ENCODE data around the gene LMTK2. TPM values are rescaled to one million over a fixed set of nuclear protein-coding genes. Genes with fewer than 3 reads are reported as not detected.
A peak's percentile ranks its signal among the peaks of the same experiment; 100 is the strongest.

Gene LMTK2
- total RNA-seq, 2 donors from 2014 or later = 37.2 to 61.2 TPM

DNA sequence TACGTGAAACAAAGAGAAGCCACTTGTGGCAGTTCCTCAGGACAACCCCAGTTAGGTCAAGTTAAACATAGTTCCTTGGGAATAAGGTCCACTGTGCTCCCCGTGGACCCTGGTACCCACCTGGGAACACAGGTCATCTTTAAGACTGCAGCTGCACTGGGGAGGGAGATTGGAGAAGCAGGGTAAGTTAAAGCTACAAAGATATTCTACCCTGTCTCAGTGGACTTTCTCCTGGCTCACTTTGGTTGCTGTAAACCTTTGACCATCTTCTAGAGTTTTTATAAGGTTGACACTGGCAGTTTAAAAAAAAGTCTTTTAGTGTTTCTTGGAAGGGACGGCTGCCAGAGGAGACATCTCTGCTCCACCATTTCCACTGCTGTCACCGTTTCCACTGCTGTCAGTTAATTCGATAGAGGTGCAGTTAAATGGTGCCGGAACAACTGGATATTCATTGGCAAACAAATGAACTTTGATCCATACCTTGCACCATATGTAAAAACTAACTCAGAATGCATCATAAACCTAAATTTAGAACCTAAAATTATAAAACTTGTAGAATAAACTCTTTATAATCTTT, 42.5 kb downstream of the LMTK2 start:
- Histone ChIP-seq H3K36me3 (no peaks in the 10 kb centered on the region), H3K4me3 (no peak overlapping the region), H3K9ac (ENCODE audit: low read depth in 2 of 2, low read length in 2 of 2) (peak overlapping the region in 1 of 2 donors; percentile 38), H3K27ac (peak overlapping the region; percentile 70), H3K4me1 (peaks cover 3% of the 10 kb centered on the region), H3K27me3 (no peaks in the 10 kb centered on the region), H3K9me3 (no peaks in the 10 kb centered on the region)
- peak; percentile 61 for DNase-seq
- intact Hi-C loops (cut with DNase I) = no loop called here
- TF ChIP-seq, protein P1, sequence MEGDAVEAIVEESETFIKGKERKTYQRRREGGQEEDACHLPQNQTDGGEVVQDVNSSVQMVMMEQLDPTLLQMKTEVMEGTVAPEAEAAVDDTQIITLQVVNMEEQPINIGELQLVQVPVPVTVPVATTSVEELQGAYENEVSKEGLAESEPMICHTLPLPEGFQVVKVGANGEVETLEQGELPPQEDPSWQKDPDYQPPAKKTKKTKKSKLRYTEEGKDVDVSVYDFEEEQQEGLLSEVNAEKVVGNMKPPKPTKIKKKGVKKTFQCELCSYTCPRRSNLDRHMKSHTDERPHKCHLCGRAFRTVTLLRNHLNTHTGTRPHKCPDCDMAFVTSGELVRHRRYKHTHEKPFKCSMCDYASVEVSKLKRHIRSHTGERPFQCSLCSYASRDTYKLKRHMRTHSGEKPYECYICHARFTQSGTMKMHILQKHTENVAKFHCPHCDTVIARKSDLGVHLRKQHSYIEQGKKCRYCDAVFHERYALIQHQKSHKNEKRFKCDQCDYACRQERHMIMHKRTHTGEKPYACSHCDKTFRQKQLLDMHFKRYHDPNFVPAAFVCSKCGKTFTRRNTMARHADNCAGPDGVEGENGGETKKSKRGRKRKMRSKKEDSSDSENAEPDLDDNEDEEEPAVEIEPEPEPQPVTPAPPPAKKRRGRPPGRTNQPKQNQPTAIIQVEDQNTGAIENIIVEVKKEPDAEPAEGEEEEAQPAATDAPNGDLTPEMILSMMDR (IDR thresholded peaks at IDR 0.05) = no peak

DNA sequence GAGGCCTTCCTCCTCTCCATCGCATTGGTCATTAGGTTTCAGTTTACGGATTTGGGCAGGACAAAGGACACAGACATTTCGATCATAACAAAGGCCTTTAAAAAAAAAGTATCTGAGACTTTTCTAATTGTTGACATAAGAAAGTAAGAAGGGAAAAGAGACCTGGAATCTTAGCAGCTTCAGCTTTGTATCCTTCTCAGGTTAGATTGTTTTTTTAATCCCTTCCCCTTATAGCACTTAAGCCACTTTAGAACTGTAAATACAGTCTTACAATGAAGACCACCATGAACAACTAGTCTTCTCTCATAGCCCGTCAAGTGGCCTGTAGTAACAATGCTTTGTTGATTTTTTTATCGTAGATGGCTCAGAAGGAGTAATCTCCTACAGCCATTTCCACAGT, 45.2 kb downstream of the LMTK2 start:
- Histone ChIP-seq H3K4me3 (no peak overlapping the region), H3K36me3 (peaks cover 4% of the 10 kb centered on the region), H3K27ac (no peak overlapping the region), H3K9me3 (no peaks in the 10 kb centered on the region), H3K27me3 (no peaks in the 10 kb centered on the region), H3K4me1 (peaks cover 3% of the 10 kb centered on the region), H3K9ac (ENCODE audit: low read depth in 2 of 2, low read length in 2 of 2) (no peak overlapping the region)
- DNase-seq = no peak
- intact Hi-C loops (cut with DNase I) = no loop called here
- TF ChIP-seq, protein P1 (IDR thresholded peaks at IDR 0.05) = no peak

DNA sequence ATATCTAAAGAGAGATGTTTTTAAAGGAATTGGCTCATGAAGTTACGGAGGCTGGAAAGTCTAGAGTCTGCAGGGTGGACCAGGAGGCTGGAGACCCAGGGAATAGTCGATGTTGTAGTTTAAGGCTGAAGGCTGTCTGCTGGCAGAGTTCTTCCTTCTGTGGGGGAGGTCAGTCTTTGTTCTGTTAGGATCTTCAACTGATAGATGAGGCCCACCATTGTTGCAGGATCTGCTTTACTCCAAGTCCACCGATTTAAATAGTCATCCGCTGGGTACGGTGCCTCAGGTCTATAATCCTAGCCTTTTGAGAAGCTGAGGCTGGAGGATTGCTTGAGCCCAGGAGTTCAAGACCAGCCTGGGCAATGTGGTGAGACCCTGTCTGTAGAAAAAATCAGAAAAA, 50.0 kb downstream of the LMTK2 start:
- peaks cover 4% of the 10 kb centered on the region for H3K36me3 ChIP-seq
- H3K4me1 ChIP-seq = no peaks in the 10 kb centered on the region
- intact Hi-C loops (cut with DNase I) = no loop called here
- no peak overlapping the region for H3K9ac ChIP-seq (ENCODE audit: low read depth in 2 of 2, low read length in 2 of 2)
- H3K27ac ChIP-seq = no peak overlapping the region
- DNase-seq = no peak
- H3K9me3 ChIP-seq = no peaks in the 10 kb centered on the region
- no peaks in the 10 kb centered on the region for H3K27me3 ChIP-seq
- TF ChIP-seq, protein P1 (IDR thresholded peaks at IDR 0.05) = no peak
- no peak overlapping the region for H3K4me3 ChIP-seq

DNA sequence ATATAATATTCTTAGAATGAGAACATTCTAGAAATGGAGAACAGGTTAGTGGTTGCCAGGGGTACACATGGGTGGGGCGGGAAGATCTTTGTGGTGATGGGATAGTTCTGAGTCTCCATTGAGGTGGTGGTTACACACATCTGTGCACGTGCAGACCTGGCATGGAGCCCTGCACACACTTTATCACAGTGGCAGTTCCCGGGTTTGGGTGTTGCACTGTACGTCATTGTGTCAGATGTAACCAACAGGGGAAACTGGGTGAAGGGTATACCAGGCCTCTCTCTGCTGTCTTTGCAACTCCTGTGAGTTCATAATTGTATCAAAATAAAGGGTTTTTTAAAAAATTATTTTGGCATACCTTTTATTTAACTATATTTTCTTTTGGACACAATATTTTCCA, 51.1 kb downstream of the LMTK2 start:
- peaks cover 4% of the 10 kb centered on the region for H3K36me3 ChIP-seq
- TF ChIP-seq, protein P1 (IDR thresholded peaks at IDR 0.05) = no peak
- no peak overlapping the region for H3K4me3 ChIP-seq
- H3K27me3 ChIP-seq = no peaks in the 10 kb centered on the region
- no peak for DNase-seq
- intact Hi-C loops (cut with DNase I) = no loop called here
- no peak overlapping the region for H3K27ac ChIP-seq
- H3K4me1 ChIP-seq = no peaks in the 10 kb centered on the region
- H3K9me3 ChIP-seq = no peaks in the 10 kb centered on the region
- no peak overlapping the region for H3K9ac ChIP-seq (ENCODE audit: low read depth in 2 of 2, low read length in 2 of 2)

DNA sequence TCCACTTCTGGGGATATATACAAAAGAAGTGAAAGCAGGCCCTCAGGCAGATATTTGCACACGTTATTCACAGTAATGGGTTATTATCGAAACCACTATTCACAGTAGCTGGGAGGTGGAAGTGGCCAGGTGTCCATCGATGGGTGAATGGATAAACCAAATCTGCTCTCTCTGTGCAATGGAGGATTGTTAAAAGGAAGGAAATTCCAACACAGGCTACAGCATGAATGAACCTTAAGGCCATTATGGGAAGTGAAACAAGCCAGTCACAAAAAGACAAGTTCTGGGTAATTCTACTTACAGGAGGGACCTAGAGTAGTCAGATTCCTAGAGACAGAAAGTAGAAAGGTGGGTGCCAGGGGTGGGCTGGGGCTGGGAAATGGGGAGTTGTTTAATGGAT, 56.1 kb downstream of the LMTK2 start:
- intact Hi-C loops (cut with DNase I) = no loop called here
- TF ChIP-seq, protein P1 (IDR thresholded peaks at IDR 0.05) = no peak

More for the DNA sequence above, 56.1 kb downstream of the LMTK2 start:
- H3K27ac ChIP-seq = no peak overlapping the region
- no peaks in the 10 kb centered on the region for H3K36me3 ChIP-seq
- no peak for DNase-seq
- H3K4me3 ChIP-seq = no peak overlapping the region
- no peaks in the 10 kb centered on the region for H3K27me3 ChIP-seq
- H3K9ac ChIP-seq (ENCODE audit: low read depth in 2 of 2, low read length in 2 of 2) = no peak overlapping the region
- no peaks in the 10 kb centered on the region for H3K9me3 ChIP-seq
- H3K4me1 ChIP-seq = peaks cover 6% of the 10 kb centered on the region
